ENCODE data around the gene EN1. TPM values are rescaled to one million over a fixed set of nuclear protein-coding genes. Genes with fewer than 3 reads are reported as not detected.

Gene EN1
- total RNA-seq (1 to 10 TPM; 1.1 to 9.5 (median 4.8) TPM), polyA plus RNA-seq (under 1 TPM; 0.70 to 0.89 (median 0.71) TPM)
- long read RNA-seq, donor 1: 0 reads
- long read RNA-seq, donor 2, transcript EN1-201 (2 exons, 2,457 nt): major isoform, 6 of 8 reads
- long read RNA-seq, donor 2, partial matches to known transcripts: 0 of 8 reads
- long read RNA-seq, donor 2, other reads (novel, unspliced or antisense): 2 of 8 reads

DNA sequence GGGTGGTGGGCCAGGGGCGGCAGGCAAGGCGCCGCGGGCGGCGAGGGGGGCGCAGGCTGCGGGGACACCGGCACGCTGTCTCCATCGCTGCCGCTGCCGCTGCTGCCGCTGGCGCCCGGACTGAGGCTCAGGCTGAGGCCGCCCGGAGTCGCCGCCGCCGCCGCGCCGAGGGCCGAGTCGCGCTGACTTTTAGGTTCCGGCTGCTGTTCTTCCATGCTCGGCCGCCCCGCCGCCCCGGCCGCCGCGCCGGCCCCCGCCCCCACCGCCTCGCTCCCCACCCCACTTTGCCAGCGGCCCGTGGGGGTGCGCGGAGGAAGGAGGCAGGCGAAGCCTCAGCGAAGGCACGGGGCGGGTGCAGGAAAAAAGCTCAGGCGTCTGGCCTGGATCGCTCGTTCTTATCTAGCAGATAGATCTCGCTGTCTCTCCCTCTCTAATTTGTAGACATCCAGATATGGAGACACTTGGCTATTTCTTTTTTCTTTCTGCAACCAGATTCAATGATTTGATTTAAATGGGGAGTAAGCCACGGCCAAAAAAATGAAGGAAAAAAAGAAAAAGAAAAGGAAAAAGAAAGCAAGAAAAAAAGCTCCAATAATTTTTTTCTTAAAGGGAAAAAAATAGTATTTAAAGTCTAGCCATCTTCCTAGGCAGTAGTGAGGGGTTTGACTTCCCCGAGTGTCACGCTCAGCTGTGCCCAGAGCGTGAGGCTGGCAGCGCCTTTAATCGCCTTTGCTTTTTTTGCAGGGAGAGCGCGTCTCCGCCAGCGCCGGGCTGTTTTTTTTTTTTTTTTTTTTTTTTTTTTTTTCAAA, at the start of gene EN1:
Gene EN1, minus strand, starts transcription at position 696 of the 809 bp plus-strand sequence. Its CDS starts 481 bp downstream, at position 215.
- H3K36me3 ChIP-seq (ENCODE audit: insufficient read depth in 1 of 2, low read depth in 1 of 2): no peaks in the 10 kb centered on the region
- no peaks in the 10 kb centered on the region for H3K4me1 ChIP-seq
- intact Hi-C loops (cut with DNase I): no loop called here
- ATAC-seq (peak; percentile 14 to 53 (median 34)), DNase-seq (peak in 1 of 2 donors; percentile 57)
- 1% methylated on average over 38 to 64 of the region's 64 CpGs for WGBS, 3 donors
- peaks cover 0 to 74% (median 36%) of the 10 kb centered on the region in 3 donors for H3K27me3 ChIP-seq (ENCODE audit: insufficient read depth in 3 of 3, low read length in 2 of 3)
- no peaks in the 10 kb centered on the region for H3K9me3 ChIP-seq
- TF ChIP-seq, protein P1, sequence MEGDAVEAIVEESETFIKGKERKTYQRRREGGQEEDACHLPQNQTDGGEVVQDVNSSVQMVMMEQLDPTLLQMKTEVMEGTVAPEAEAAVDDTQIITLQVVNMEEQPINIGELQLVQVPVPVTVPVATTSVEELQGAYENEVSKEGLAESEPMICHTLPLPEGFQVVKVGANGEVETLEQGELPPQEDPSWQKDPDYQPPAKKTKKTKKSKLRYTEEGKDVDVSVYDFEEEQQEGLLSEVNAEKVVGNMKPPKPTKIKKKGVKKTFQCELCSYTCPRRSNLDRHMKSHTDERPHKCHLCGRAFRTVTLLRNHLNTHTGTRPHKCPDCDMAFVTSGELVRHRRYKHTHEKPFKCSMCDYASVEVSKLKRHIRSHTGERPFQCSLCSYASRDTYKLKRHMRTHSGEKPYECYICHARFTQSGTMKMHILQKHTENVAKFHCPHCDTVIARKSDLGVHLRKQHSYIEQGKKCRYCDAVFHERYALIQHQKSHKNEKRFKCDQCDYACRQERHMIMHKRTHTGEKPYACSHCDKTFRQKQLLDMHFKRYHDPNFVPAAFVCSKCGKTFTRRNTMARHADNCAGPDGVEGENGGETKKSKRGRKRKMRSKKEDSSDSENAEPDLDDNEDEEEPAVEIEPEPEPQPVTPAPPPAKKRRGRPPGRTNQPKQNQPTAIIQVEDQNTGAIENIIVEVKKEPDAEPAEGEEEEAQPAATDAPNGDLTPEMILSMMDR (IDR thresholded peaks at IDR 0.05): no peak
- H3K27ac ChIP-seq: peak within 1 kb of the TSS; percentile 61
- H3K4me3 ChIP-seq: peak within 1 kb of the TSS; percentile 67

GRCh38 chr2:118893100-118893499, 45.7 kb upstream of the EN1 start:
- Histone ChIP-seq H3K36me3 (ENCODE audit: insufficient read depth in 1 of 2, low read depth in 1 of 2) (no peaks in the 10 kb centered on the region), H3K4me3 (no peak overlapping the region), H3K27ac (no peak overlapping the region), H3K27me3 (ENCODE audit: insufficient read depth in 3 of 3, low read length in 2 of 3) (peaks cover 0 to 3% (median 0%) of the 10 kb centered on the region in 3 donors), H3K4me1 (no peaks in the 10 kb centered on the region), H3K9me3 (peaks cover 20% of the 10 kb centered on the region)
- TF ChIP-seq, protein P1 (IDR thresholded peaks at IDR 0.05): no peak
- no peak for ATAC-seq
- DNase-seq: no peak
- 80 to 91% (median 90%) methylated on average over 3 of the region's 3 CpGs for WGBS, 3 donors
- intact Hi-C loops (cut with DNase I): no loop called here

- H3K27me3 ChIP-seq (ENCODE audit: insufficient read depth in 3 of 3, low read length in 2 of 3): peaks cover 0 to 2% (median 0%) of the 10 kb centered on the region in 3 donors
- TF ChIP-seq, protein P1 (IDR thresholded peaks at IDR 0.05): no peak
- intact Hi-C loops (cut with DNase I): no loop called here
Measured at GRCh38 chr2:118889995-118890394, 42.5 kb upstream of the EN1 start.

GRCh38 chr2:118883792-118884191, 36.3 kb upstream of the EN1 start:
- TF ChIP-seq, protein P1 (IDR thresholded peaks at IDR 0.05): no peak
- Histone ChIP-seq H3K9me3 (peaks cover 4% of the 10 kb centered on the region), H3K27ac (no peak overlapping the region), H3K27me3 (ENCODE audit: insufficient read depth in 3 of 3, low read length in 2 of 3) (peaks cover 0 to 13% (median 2%) of the 10 kb centered on the region in 3 donors), H3K4me1 (no peaks in the 10 kb centered on the region), H3K4me3 (no peak overlapping the region), H3K36me3 (ENCODE audit: insufficient read depth in 1 of 2, low read depth in 1 of 2) (no peaks in the 10 kb centered on the region)
- ATAC-seq: no peak
- intact Hi-C loops (cut with DNase I): loop anchor here (5.0 kb wide), 5 partner anchors 129 to 589 kb away; no protein-coding TSS in a partner anchor
- WGBS, 3 donors: 88 to 99% (median 96%) methylated on average over 4 of the region's 4 CpGs
- no peak for DNase-seq

More at GRCh38 chr2:118889995-118890394, 42.5 kb upstream of the EN1 start:
- Histone ChIP-seq H3K4me1 (no peaks in the 10 kb centered on the region), H3K27ac (no peak overlapping the region), H3K4me3 (no peak overlapping the region), H3K36me3 (ENCODE audit: insufficient read depth in 1 of 2, low read depth in 1 of 2) (no peaks in the 10 kb centered on the region), H3K9me3 (peaks cover 22% of the 10 kb centered on the region)
- DNase-seq: no peak
- WGBS, 3 donors: 64 to 79% (median 68%) methylated on average over 1 of the region's 1 CpG
- no peak for ATAC-seq

All from psoas muscle (tissue), 8 donors.